Neural cell (in vitro differentiated cells): ENCODE measurements around the gene SNX30. TPM values are rescaled to one million over a fixed set of nuclear protein-coding genes. Genes with fewer than 3 reads are reported as not detected.

ENCODE experiments used
- H2AFZ ChIP-seq: fragments of 200-600, 300-800 bp; sonication (generic), shearing (Covaris generic); 2 replicates; pipeline ENCODE4 v1.6.0; 2014; ENCODE audit warnings: low read depth, mild to moderate bottlenecking, antibody characterized with exemption, low read length, moderate library complexity
- H3F3A ChIP-seq: fragments of 200-600 bp; shearing (Covaris generic); 2 replicates; pipeline ENCODE4 v1.6.1; 2016; ENCODE audit warnings: mild to moderate bottlenecking, moderate library complexity, mixed read lengths, antibody characterized with exemption, low read length; ENCODE audit not compliant: insufficient read depth, poor library complexity, severe bottlenecking
- H3K27ac ChIP-seq: fragments of 200-600, 300-800 bp; sonication (generic), shearing (Covaris generic); 2 replicates; pipeline ENCODE4 v1.5.1; 2014; ENCODE audit warnings: mild to moderate bottlenecking, low read length, moderate library complexity
- H3K27me3 ChIP-seq: fragments of 300-800, 200-600 bp; sonication (generic), shearing (Covaris generic); 2 replicates; pipeline ENCODE4 v1.6.0; 2014; ENCODE audit warnings: mild to moderate bottlenecking, low read depth, low read length, moderate library complexity; ENCODE audit not compliant: insufficient read depth
- H3K36me3 ChIP-seq: fragments of 300-800, 200-600 bp; sonication (generic), shearing (Covaris generic); 2 replicates; pipeline ENCODE4 v1.5.1; 2014; ENCODE audit warnings: mild to moderate bottlenecking, antibody characterized with exemption, low read length, moderate library complexity; ENCODE audit not compliant: insufficient read depth
- H3K4me2 ChIP-seq: fragments of 300-800, 200-600 bp; sonication (generic), shearing (Covaris generic); 2 replicates; pipeline ENCODE4 v1.6.0; 2014; ENCODE audit warnings: mild to moderate bottlenecking, low read length
- H3K4me3 ChIP-seq: fragments of 300-800, 200-600 bp; sonication (generic), shearing (Covaris generic); 2 replicates; pipeline ENCODE4 v1.5.1; 2014; ENCODE audit warnings: mild to moderate bottlenecking, low read length, moderate library complexity
- H3K79me2 ChIP-seq: fragments of 200-600 bp; shearing (Covaris generic); replicated peaks from 2 replicates; pipeline ENCODE4 v1.6.0; 2014; ENCODE audit warnings: mild to moderate bottlenecking, low read length, moderate library complexity; ENCODE audit not compliant: insufficient read depth
- H3K9ac ChIP-seq: fragments of 300-800, 200-600 bp; sonication (generic), shearing (Covaris generic); 2 replicates; pipeline ENCODE4 v1.6.1; 2016; ENCODE audit warnings: mild to moderate bottlenecking, low read length, mixed read lengths
- H3K9me2 ChIP-seq: fragments of 200-600 bp; shearing (Covaris generic); 2 replicates; pipeline ENCODE4 v1.6.1; 2016; ENCODE audit warnings: mild to moderate bottlenecking, low read length, mixed read lengths; ENCODE audit not compliant: insufficient read depth
- H3K9me3 ChIP-seq: fragments of 200-600, 300-800 bp; sonication (generic), shearing (Covaris generic); 2 replicates; pipeline ENCODE4 v1.6.1; 2016; ENCODE audit warnings: mild to moderate bottlenecking, mixed run types, low read length, moderate library complexity, mixed read lengths
- H4K20me1 ChIP-seq: fragments of 200-600 bp; shearing (Covaris generic); 2 replicates; pipeline ENCODE4 v1.6.1; 2016; ENCODE audit warnings: mild to moderate bottlenecking, mixed run types; ENCODE audit not compliant: insufficient read depth
- CTCF ChIP-seq: fragments of 450-650 bp; IDR thresholded peaks from 2 replicates; pipeline ENCODE4 v1.5.1; 2014; ENCODE audit warnings: antibody characterized with exemption, mild to moderate bottlenecking, moderate library complexity; ENCODE audit not compliant: poor library complexity, severe bottlenecking
- EP300 ChIP-seq: fragments of 450-650 bp; conservative IDR thresholded peaks from 2 replicates; pipeline ENCODE4 v1.6.1; 2014; ENCODE audit warnings: antibody characterized with exemption, mild to moderate bottlenecking, moderate library complexity; ENCODE audit not compliant: poor library complexity, severe bottlenecking
- EZH2 ChIP-seq: fragments of 200-600, 300-800 bp; shearing (Covaris generic), sonication (generic); IDR thresholded peaks from 2 replicates; pipeline ENCODE4 v1.6.1; 2014; ENCODE audit warnings: antibody characterized with exemption, low read length, borderline replicate concordance, mild to moderate bottlenecking; ENCODE audit not compliant: insufficient read depth, poor library complexity, severe bottlenecking
- MXI1 ChIP-seq: fragments of 450-650 bp; conservative IDR thresholded peaks from 2 replicates; pipeline ENCODE4 v1.6.1; 2014; ENCODE audit warnings: antibody characterized with exemption, mild to moderate bottlenecking; ENCODE audit not compliant: poor library complexity, severe bottlenecking
- POLR2AphosphoS5 ChIP-seq: IDR thresholded peaks from 2 replicates; pipeline ENCODE4 v1.6.1; 2012
- RAD21 ChIP-seq: fragments of 450-650 bp; conservative IDR thresholded peaks from 2 replicates; pipeline ENCODE4 v1.6.1; 2014; ENCODE audit warnings: antibody characterized with exemption, mild to moderate bottlenecking, moderate library complexity
- REST ChIP-seq: IDR thresholded peaks from 2 replicates; pipeline ENCODE4 v1.6.1; 2012; ENCODE audit warnings: borderline replicate concordance
- SMC3 ChIP-seq: fragments of 450-650 bp; conservative IDR thresholded peaks from 2 replicates; pipeline ENCODE4 v1.6.1; 2014; ENCODE audit warnings: antibody characterized with exemption, mild to moderate bottlenecking, moderate library complexity; ENCODE audit not compliant: poor library complexity
- TAF1 ChIP-seq: IDR thresholded peaks from 2 replicates; pipeline ENCODE4 v1.6.1; 2012; ENCODE audit warnings: low read depth
- polyA plus RNA-seq: library from polyadenylated mRNA; depleted of rRNA; stranded (reverse); fragments of >200 nt; gene quantifications from 2 replicates; pipeline ENCODE4 v1.2.3, GENCODE V29; 2014

The SNX30 gene
- polyA plus RNA-seq, 1 donor from 2014 or later = 30.0 TPM

- no peak overlapping the region for H3K9ac ChIP-seq
Measured at GRCh38 chr9:112870556-112870955, 120.0 kb downstream of the SNX30 start.

GRCh38 chr9:112872019-112872418 lies 121.5 kb downstream of the SNX30 start:
- Histone ChIP-seq H3K36me3 (peaks cover 4% of the 10 kb centered on the region), H3K79me2 (no peaks in the 10 kb centered on the region), H2AFZ (no peak overlapping the region), H3K9me2 (no peaks in the 10 kb centered on the region), H3F3A (no peaks in the 10 kb centered on the region), H3K27ac (no peak overlapping the region), H3K4me3 (no peak overlapping the region), H3K27me3 (no peaks in the 10 kb centered on the region), H3K4me2 (no peak overlapping the region), H3K9me3 (no peaks in the 10 kb centered on the region), H4K20me1 (no peaks in the 10 kb centered on the region), H3K9ac (no peak overlapping the region)
- TF ChIP-seq MXI1 = no peak

More at GRCh38 chr9:112870556-112870955, 120.0 kb downstream of the SNX30 start:
- H3K9me2 ChIP-seq = no peaks in the 10 kb centered on the region
- H2AFZ ChIP-seq = no peak overlapping the region
- no peaks in the 10 kb centered on the region for H3K79me2 ChIP-seq
- peaks cover 4% of the 10 kb centered on the region for H3K36me3 ChIP-seq
- H3K27ac ChIP-seq = no peak overlapping the region
- H3K27me3 ChIP-seq = no peaks in the 10 kb centered on the region
- no peaks in the 10 kb centered on the region for H3K9me3 ChIP-seq
- TF ChIP-seq POLR2AphosphoS5 (no peak), REST (no peak), EP300 (no peak), MXI1 (no peak), TAF1 (no peak), SMC3 (no peak), CTCF (no peak), RAD21 (no peak), EZH2 (no peak)
- H4K20me1 ChIP-seq = no peaks in the 10 kb centered on the region
- no peak overlapping the region for H3K4me3 ChIP-seq
- no peak overlapping the region for H3K4me2 ChIP-seq
- H3F3A ChIP-seq = no peaks in the 10 kb centered on the region
